Adrenal gland (tissue), 12 donors: ENCODE measurements around the gene ELF2. TPM values are rescaled to one million over a fixed set of nuclear protein-coding genes. Genes with fewer than 3 reads are reported as not detected.
"Not testable (repeated sequence)": the region's sequence is repeated elsewhere in the genome, so short reads cannot be mapped to it uniquely, and the experiment has no call there.

Experiments
- DNase-seq, 7 donors: peaks; one replicate each; pipeline ENCODE4 v3.0.0-alpha.2; 2019 to 2020
- H3K27ac ChIP-seq, 5 donors: fragments of 200-600 bp; sonication (generic) in 4 of 5; 1 replicate in 3 of 5; 2 replicates in 2 of 5; pipeline versions ENCODE4 v1.5.1 to v1.8.0; 2016 to 2020; ENCODE audit warnings: mild to moderate bottlenecking in 1 of 5
- H3K27me3 ChIP-seq: fragments of 200-600 bp; 2 replicates; pipeline ENCODE4 v1.8.0; 2021
- H3K36me3 ChIP-seq, 2 donors: fragments of 200-600 bp; replicated peaks in 1 of 2; 1 replicate in 1 of 2; 2 replicates in 1 of 2; pipeline versions ENCODE4 v1.5.1 to v1.8.0; 2018 to 2022
- H3K4me1 ChIP-seq, 2 donors: fragments of 200-600 bp; replicated peaks in 1 of 2; 1 replicate in 1 of 2; 2 replicates in 1 of 2; pipeline versions ENCODE4 v1.5.1 to v1.8.0; 2018 to 2021
- H3K4me3 ChIP-seq, 4 donors: fragments of 200-600 bp; sonication (generic) in 3 of 4; one replicate each; pipeline ENCODE4 v1.5.1; 2016 to 2018
- H3K9me3 ChIP-seq, 3 donors: fragments of 200-600 bp; sonication (generic) in 1 of 3; replicated peaks in 1 of 3; 1 replicate in 2 of 3; 2 replicates in 1 of 3; pipeline versions ENCODE4 v1.5.1 to v1.8.0; 2016 to 2021
- POLR2A ChIP-seq, 2 donors: fragments of 450-650 bp; IDR thresholded peaks; one replicate each; pipeline ENCODE4 v1.6.1; 2017; ENCODE audit warnings: antibody characterized with exemption in 2 of 2, mild to moderate bottlenecking in 2 of 2, moderate library complexity in 1 of 2
- WGBS, 4 donors: extraction: QIAGEN DNeasy Blood & Tissue Kit in 2 of 4; methylation state at CpG; one replicate each; pipeline versions ENCODE4 v1.1.5 to v1.1.7; 2013 to 2017; 5-methylcytosine and 5-hydroxymethylcytosine counted together
- intact Hi-C, 2 donors: fragments of 100-400 bp; cut with DNase I; formaldehyde crosslinking; loops; one replicate each; pipeline versions ENCODE4 v1.14.1 to v1.15.0; 2022 to 2023
- polyA plus RNA-seq, 3 donors: library from polyadenylated mRNA; stranded (reverse); fragments of 200-250 nt in 2 of 3; fragments of 350-450 nt in 1 of 3; fragmentation: Illumina TruSeq in 1 of 3; extraction: RNeasy Lipid Tissue Mini Kit (QIAGEN cat#74804) in 1 of 3; gene quantifications; one replicate each; pipeline ENCODE4 v1.2.3, GENCODE V29; 2013 to 2014
- total RNA-seq, 9 donors: library from RNA; depleted of rRNA in 4 of 9; stranded (reverse); fragments of >200 nt in 4 of 9; fragments of 120-200 nt in 1 of 9; fragmentation: NEBNext Ultra II Directional in 1 of 9; extraction: Animal tissue kit (Norgen Biotek cat#: 25700) in 1 of 9; gene quantifications; one replicate each; pipeline versions ENCODE4 v1.1.0 to v1.2.4, GENCODE V29; 2013 to 2023
- TF ChIP-seq, protein P1 (sequence below), 6 experiments: fragments of 450-650 bp in 4 of 6; fragments of 200-600 bp in 2 of 6; sonication (generic) in 1 of 6; IDR thresholded peaks; 1 replicate in 5 of 6; 2 replicates in 1 of 6; pipeline versions ENCODE4 v1.5.1 to v1.8.0; 2016 to 2021; ENCODE audit warnings: antibody characterized with exemption in 6 of 6, mild to moderate bottlenecking in 2 of 6, moderate library complexity in 1 of 6
- donor health status: healthy with polysubstance abuse.
- donor health status: Bipolar disorder and iron deficiency.
- donor health status: DM: yes; HTN: yes; CAD: no.
- donor health status: DM: no; HTN: no; CAD: no.
- donor health status: DM: no; HTN: no; CAD: no.
- donor health status: DM: yes; HTN: yes; CAD: no.

Gene ELF2
- total and polyA plus RNA-seq, 12 donors: 14.0 to 54.4 (median 26.6) TPM

DNA sequence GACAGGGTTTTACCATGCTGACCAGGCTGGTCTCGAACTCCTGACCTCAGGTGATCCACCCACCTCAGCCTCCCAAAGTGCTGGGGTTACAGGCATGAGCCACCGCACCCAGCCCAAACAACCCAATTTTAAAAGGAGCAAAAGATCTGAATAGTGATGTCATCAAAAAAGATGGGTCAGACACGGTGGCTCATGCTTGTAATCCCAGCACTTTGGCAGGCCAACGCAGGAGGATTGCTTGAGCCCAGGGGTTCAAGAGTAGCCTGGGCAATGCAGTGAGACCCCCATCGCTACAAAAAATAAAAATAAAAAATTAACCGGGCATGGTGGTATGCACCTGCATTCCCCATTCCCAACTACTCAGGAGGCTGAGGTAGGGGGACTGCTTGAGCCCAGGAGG lies 6.1 kb downstream of the ELF2 start:
- Histone ChIP-seq H3K27me3 (no peaks in the 10 kb centered on the region), H3K4me1 (peaks cover 9 to 48% of the 10 kb centered on the region in 2 donors), H3K27ac (no peak overlapping the region), H3K4me3 (no peak overlapping the region), H3K36me3 (no peaks in the 10 kb centered on the region), H3K9me3 (no peaks in the 10 kb centered on the region)
- DNase-seq: no peak
- intact Hi-C loops: loop anchor here (10.0 kb wide), 2 partner anchors 66 to 136 kb away; no protein-coding TSS in a partner anchor
- TF ChIP-seq, protein P1, sequence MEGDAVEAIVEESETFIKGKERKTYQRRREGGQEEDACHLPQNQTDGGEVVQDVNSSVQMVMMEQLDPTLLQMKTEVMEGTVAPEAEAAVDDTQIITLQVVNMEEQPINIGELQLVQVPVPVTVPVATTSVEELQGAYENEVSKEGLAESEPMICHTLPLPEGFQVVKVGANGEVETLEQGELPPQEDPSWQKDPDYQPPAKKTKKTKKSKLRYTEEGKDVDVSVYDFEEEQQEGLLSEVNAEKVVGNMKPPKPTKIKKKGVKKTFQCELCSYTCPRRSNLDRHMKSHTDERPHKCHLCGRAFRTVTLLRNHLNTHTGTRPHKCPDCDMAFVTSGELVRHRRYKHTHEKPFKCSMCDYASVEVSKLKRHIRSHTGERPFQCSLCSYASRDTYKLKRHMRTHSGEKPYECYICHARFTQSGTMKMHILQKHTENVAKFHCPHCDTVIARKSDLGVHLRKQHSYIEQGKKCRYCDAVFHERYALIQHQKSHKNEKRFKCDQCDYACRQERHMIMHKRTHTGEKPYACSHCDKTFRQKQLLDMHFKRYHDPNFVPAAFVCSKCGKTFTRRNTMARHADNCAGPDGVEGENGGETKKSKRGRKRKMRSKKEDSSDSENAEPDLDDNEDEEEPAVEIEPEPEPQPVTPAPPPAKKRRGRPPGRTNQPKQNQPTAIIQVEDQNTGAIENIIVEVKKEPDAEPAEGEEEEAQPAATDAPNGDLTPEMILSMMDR (IDR thresholded peaks at IDR 0.05): no peak
- no peak for TF ChIP-seq POLR2A (IDR thresholded peaks at IDR 0.05)
- WGBS, 4 donors: 84 to 90% (median 87%) methylated on average over 6 of the region's 6 CpGs

GRCh38 chr4:139167774-139168444 lies 9.1 kb downstream of the ELF2 start:
- no peaks in the 10 kb centered on the region for H3K27me3 ChIP-seq
- TF ChIP-seq, protein P1 (IDR thresholded peaks at IDR 0.05): peak; percentile 28 to 75 (median 58)
- no peak for TF ChIP-seq POLR2A (IDR thresholded peaks at IDR 0.05)
- H3K4me3 ChIP-seq: no peak overlapping the region
- H3K36me3 ChIP-seq: no peaks in the 10 kb centered on the region
- H3K4me1 ChIP-seq: peaks cover 5 to 44% of the 10 kb centered on the region in 2 donors
- DNase-seq: peak in 2 of 7 donors; percentile 26 to 33
- 49 to 62% (median 56%) methylated on average over 5 of the region's 5 CpGs for whole genome bisulfite sequencing, 4 donors
- no peaks in the 10 kb centered on the region for H3K9me3 ChIP-seq
- intact Hi-C loops: loop anchor here (10.0 kb wide), 2 partner anchors 63 to 133 kb away; no protein-coding TSS in a partner anchor
- no peak overlapping the region for H3K27ac ChIP-seq

DNA sequence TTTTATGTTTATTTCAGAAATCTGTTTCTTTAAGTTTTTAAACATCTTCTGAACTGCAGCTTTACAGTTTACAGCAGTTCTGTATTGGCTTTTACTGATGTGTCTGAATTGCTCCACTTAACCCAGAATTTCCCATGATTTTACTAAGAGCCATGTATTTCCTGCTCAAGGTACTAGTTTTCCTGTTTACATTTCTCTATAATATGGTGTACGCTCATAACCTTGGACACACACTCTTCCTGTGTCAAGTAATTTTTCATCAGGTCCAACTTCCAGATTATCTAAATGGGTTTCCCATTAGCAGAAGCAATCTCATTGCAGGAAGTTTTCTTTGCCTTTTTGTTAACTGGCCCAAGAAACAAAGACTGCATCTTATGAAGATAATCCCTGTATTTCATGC lies 12.3 kb downstream of the ELF2 start:
- intact Hi-C loops: loop anchor here (10.0 kb wide), 2 partner anchors 60 to 130 kb away; no protein-coding TSS in a partner anchor
- 64 to 78% (median 66%) methylated on average over 1 of the region's 1 CpG for WGBS, 4 donors
- Histone ChIP-seq H3K27ac (no peak overlapping the region), H3K27me3 (no peaks in the 10 kb centered on the region), H3K9me3 (no peaks in the 10 kb centered on the region), H3K4me3 (no peak overlapping the region), H3K4me1 (peaks cover 5 to 23% of the 10 kb centered on the region in 2 donors), H3K36me3 (no peaks in the 10 kb centered on the region)
- no peak for TF ChIP-seq POLR2A (IDR thresholded peaks at IDR 0.05)
- TF ChIP-seq, protein P1 (IDR thresholded peaks at IDR 0.05): no peak
- DNase-seq: no peak

DNA sequence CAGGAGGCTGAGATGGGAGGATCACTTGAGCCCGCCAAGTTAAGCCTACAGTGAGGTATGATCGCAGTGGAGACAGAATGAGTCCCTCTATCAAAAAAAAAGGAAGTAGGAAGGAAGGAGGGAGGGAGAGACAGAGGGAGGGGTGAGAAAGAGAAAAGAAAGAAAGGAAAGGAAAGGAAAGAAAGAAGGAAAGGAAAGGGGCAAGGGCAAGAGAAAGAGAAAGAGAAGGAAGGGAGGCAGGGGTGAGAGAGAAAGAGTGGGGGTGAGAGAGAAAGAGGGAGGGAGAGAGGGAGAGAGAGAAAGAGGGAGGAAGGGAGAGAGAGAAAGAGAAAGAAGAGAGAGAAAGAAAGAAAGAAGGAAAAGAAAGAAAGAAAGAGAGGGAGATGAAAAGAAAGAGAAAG lies 13.2 kb downstream of the ELF2 start:
- intact Hi-C loops: loop anchor here (10.0 kb wide), 2 partner anchors 59 to 129 kb away; no protein-coding TSS in a partner anchor
- no peak for DNase-seq
- no peak for TF ChIP-seq POLR2A (IDR thresholded peaks at IDR 0.05)
- TF ChIP-seq, protein P1 (IDR thresholded peaks at IDR 0.05): no peak
- H3K36me3 ChIP-seq: no peaks in the 10 kb centered on the region
- no peak overlapping the region for H3K4me3 ChIP-seq
- no peak overlapping the region for H3K27ac ChIP-seq
- H3K4me1 ChIP-seq: peaks cover 5 to 26% of the 10 kb centered on the region in 2 donors
- WGBS, 4 donors: 89 to 95% (median 93%) methylated on average over 2 of the region's 2 CpGs
- no peaks in the 10 kb centered on the region for H3K27me3 ChIP-seq
- H3K9me3 ChIP-seq: no peaks in the 10 kb centered on the region

DNA sequence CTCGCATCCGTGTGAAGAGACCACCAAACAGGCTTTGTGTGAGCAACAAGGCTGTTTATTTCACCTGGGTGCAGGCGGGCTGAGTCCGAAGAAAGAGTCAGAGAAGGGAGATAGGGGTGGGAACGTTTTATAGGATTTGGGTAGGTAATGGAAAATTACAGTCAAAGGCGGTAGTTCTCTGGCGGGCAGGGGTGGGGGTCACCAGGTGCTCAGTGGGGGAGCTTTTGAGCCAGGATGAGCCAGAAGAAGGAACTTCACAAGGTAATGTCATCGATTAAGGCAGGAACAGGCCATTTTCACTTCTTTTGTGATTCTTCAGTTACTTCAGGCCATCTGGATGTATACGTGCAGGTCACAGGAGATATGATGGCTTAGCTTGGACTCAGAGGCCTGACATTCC lies 19.0 kb downstream of the ELF2 start:
- intact Hi-C loops, DNase-seq, H3K27me3 ChIP-seq, H3K36me3 ChIP-seq, H3K9me3 ChIP-seq, H3K4me1 ChIP-seq, H3K4me3 ChIP-seq, H3K27ac ChIP-seq: not testable (repeated sequence)
- WGBS, 4 donors: 91 to 96% (median 93%) methylated on average over 9 of the region's 9 CpGs
